ENCODE measurements around the gene ERVMER34-1. TPM values are rescaled to one million over a fixed set of nuclear protein-coding genes. Genes with fewer than 3 reads are reported as not detected.

ERVMER34-1 gene
- total RNA-seq, 1 experiment from 2014 or later, result 0.67 TPM

- BruUV-seq (replicated peaks), result no TSS peak
- ATAC-seq, result no peak
- intact Hi-C loops (cut with micrococcal nuclease; ENCODE audit: unreplicated experiment), result no loop called here
- Histone ChIP-seq H3K36me3 (ENCODE audit: control insufficient read depth, insufficient read depth, low read length) (no peaks in the 10 kb centered on the region), H3K27me3 (ENCODE audit: control insufficient read depth, insufficient read depth, low read length) (no peaks in the 10 kb centered on the region), H3K4me1 (ENCODE audit: control insufficient read depth, insufficient read depth, low read length) (no peaks in the 10 kb centered on the region), H3K9me3 (ENCODE audit: control insufficient read depth, insufficient read depth, low read depth, low read length) (no peaks in the 10 kb centered on the region), H3K4me3 (ENCODE audit: low read depth in 2 of 2, low read length in 2 of 2) (no peak overlapping the region), H3K27ac (ENCODE audit: low read length) (no peak overlapping the region)
- ChIA-PET POLR2A (no interaction called here), CTCF (no interaction called here)
- TF ChIP-seq SIN3A (IDR thresholded peaks at IDR 0.05; ENCODE audit: borderline replicate concordance, insufficient read depth, low read depth, low read length) (no peak), CTCF (IDR thresholded peaks at IDR 0.05) (no peak), REST (IDR thresholded peaks at IDR 0.05; ENCODE audit: insufficient read depth in 1 of 2, low read depth in 2 of 2, low read length in 1 of 2) (no peak), TCF7L2 (IDR thresholded peaks at IDR 0.05; ENCODE audit: low read depth, low read length) (no peak), POLR2AphosphoS5 (IDR thresholded peaks at IDR 0.05; ENCODE audit: low read depth, low read length) (no peak)
- in situ Hi-C loops (cut with HindIII; ENCODE audit: low pct_unique_long_range_greater_than_20kb, low sequenced_read_pairs), result no loop called here
- DNase-seq (ENCODE audit: low read depth, low spot score), result no peak
Observed at GRCh38 chr4:52789774-52790173, 38.5 kb upstream of the ERVMER34-1 start.

GRCh38 chr4:52788806-52789205 lies 37.6 kb upstream of the ERVMER34-1 start:
- H3K27me3 ChIP-seq (ENCODE audit: control insufficient read depth, insufficient read depth, low read length), result no peaks in the 10 kb centered on the region
- ChIA-PET CTCF (no interaction called here), POLR2A (no interaction called here)
- no TSS peak for BruUV-seq (replicated peaks)
- no peak for ATAC-seq
- intact Hi-C loops (cut with micrococcal nuclease; ENCODE audit: unreplicated experiment), result no loop called here
- no peaks in the 10 kb centered on the region for H3K4me1 ChIP-seq (ENCODE audit: control insufficient read depth, insufficient read depth, low read length)
- DNase-seq (ENCODE audit: low read depth, low spot score), result no peak
- no peak overlapping the region for H3K27ac ChIP-seq (ENCODE audit: low read length)
- H3K36me3 ChIP-seq (ENCODE audit: control insufficient read depth, insufficient read depth, low read length), result no peaks in the 10 kb centered on the region
- no peak overlapping the region for H3K4me3 ChIP-seq (ENCODE audit: low read depth in 2 of 2, low read length in 2 of 2)
- TF ChIP-seq TCF7L2 (IDR thresholded peaks at IDR 0.05; ENCODE audit: low read depth, low read length) (no peak), SIN3A (IDR thresholded peaks at IDR 0.05; ENCODE audit: borderline replicate concordance, insufficient read depth, low read depth, low read length) (no peak), CTCF (IDR thresholded peaks at IDR 0.05) (no peak), REST (IDR thresholded peaks at IDR 0.05; ENCODE audit: insufficient read depth in 1 of 2, low read depth in 2 of 2, low read length in 1 of 2) (no peak), POLR2AphosphoS5 (IDR thresholded peaks at IDR 0.05; ENCODE audit: low read depth, low read length) (no peak)
- in situ Hi-C loops (cut with HindIII; ENCODE audit: low pct_unique_long_range_greater_than_20kb, low sequenced_read_pairs), result no loop called here
- no peaks in the 10 kb centered on the region for H3K9me3 ChIP-seq (ENCODE audit: control insufficient read depth, insufficient read depth, low read depth, low read length)

Measured in Panc1 (cell line).